ENCODE measurements around the gene IL3. TPM values are rescaled to one million over a fixed set of nuclear protein-coding genes. Genes with fewer than 3 reads are reported as not detected.
A peak's percentile ranks its signal among the peaks of the same experiment; 100 is the strongest.

IL3 gene
- total and polyA plus RNA-seq, 2 of the 4 experiments (the other 2 are of a cell fraction), result not detected

- Histone ChIP-seq H3K4ac (ENCODE audit: low read depth, low read length) (no peak overlapping the region), H2BK5ac (ENCODE audit: low read depth, low read length, poor library complexity, severe bottlenecking) (no peak overlapping the region), H3K4me1 (ENCODE audit: control insufficient read depth, insufficient read depth, low read length) (peaks cover 5% of the 10 kb centered on the region), H3K23ac (ENCODE audit: low read depth, low read length) (no peak overlapping the region), H2BK15ac (ENCODE audit: low read depth, low read length) (no peak overlapping the region), H2AK9ac (replicated peaks; ENCODE audit: low read depth, low read length, poor library complexity) (no peak overlapping the region), H3K9me1 (ENCODE audit: insufficient read depth, low read length) (peaks cover 11% of the 10 kb centered on the region), H3K27me3 (ENCODE audit: control insufficient read depth, insufficient read depth, low read length) (no peaks in the 10 kb centered on the region), H3K14ac (replicated peaks; ENCODE audit: low read depth, low read length) (no peak overlapping the region), H2BK20ac (ENCODE audit: low read depth, low read length) (no peak overlapping the region), H3K36me3 (ENCODE audit: control insufficient read depth, insufficient read depth, low read length) (no peaks in the 10 kb centered on the region), H3K56ac (ENCODE audit: extremely low read depth, insufficient read depth, low read length) (no peak overlapping the region), H3K27ac (ENCODE audit: insufficient read depth, low read length) (no peak overlapping the region), H3K79me1 (ENCODE audit: low read depth in 1 of 2, low read length in 2 of 2) (no peaks in the 10 kb centered on the region), H2AFZ (replicated peaks; ENCODE audit: low read length, poor library complexity) (no peak overlapping the region), H4K20me1 (ENCODE audit: insufficient read depth, low read length) (no peaks in the 10 kb centered on the region), H3K9ac (ENCODE audit: low read depth, low read length) (no peak overlapping the region), H2BK120ac (ENCODE audit: low read depth, low read length) (no peak overlapping the region), H2AK5ac (ENCODE audit: low read depth, low read length) (no peak overlapping the region), H4K5ac (ENCODE audit: low read depth, low read length) (peak overlapping the region; percentile 58; the same call in 1 of the 2 replicates), H3K4me3 (ENCODE audit: insufficient read depth, low read depth, low read length) (no peak overlapping the region), H3K18ac (ENCODE audit: low read depth, low read length) (no peak overlapping the region), H3K9me3 (ENCODE audit: control insufficient read depth, insufficient read depth, low read length) (no peaks in the 10 kb centered on the region; the same call in 1 of the 2 replicates), H3K4me2 (ENCODE audit: low read depth, low read length) (no peak overlapping the region), H4K91ac (ENCODE audit: insufficient read depth, low read depth, low read length) (no peak overlapping the region), H4K8ac (ENCODE audit: low read depth in 2 of 2, low read length in 2 of 2) (no peak overlapping the region)
- BruUV-seq (replicated peaks), result no TSS peak
- intact Hi-C loops (cut with micrococcal nuclease) (no loop called here), dilution Hi-C loops (cut with HindIII; ENCODE audit: low sequenced_read_pairs, unreplicated experiment) (no loop called here), in situ Hi-C loops (cut with MboI; ENCODE audit: low sequenced_read_pairs) (no loop called here)
- ChIA-PET CTCF (interaction anchor here (0.6 to 1.0 kb wide), 3 partner anchors 9 to 80 kb away, joined by 3 read pairs; no protein-coding TSS in a partner anchor), POLR2A (ENCODE audit: unreplicated experiment) (no interaction called here)
- no CpG with 5 or more reads among the region's 3 CpGs for WGBS, 2 experiments (ENCODE audit: extremely low coverage in 2 of 2, insufficient read length in 1 of 2)
- ATAC-seq (ENCODE audit: low read depth) (no peak), DNase-seq (peak; percentile 28)
- no peak for TF ChIP-seq POLR2A (IDR thresholded peaks at IDR 0.05; ENCODE audit: low read depth, low read length)
- TF ChIP-seq NFE2L2 (IDR thresholded peaks at IDR 0.05; ENCODE audit: low read depth, low read length), result no peak
These were observed 49.1 kb downstream of the IL3 start for GRCh38 chr5:132109494-132110053.
